ENCODE data around the gene FUOM. TPM values are rescaled to one million over a fixed set of nuclear protein-coding genes. Genes with fewer than 3 reads are reported as not detected.

The FUOM gene
- polyA plus RNA-seq, 3 donors = 29.8 to 56.8 (median 39.0) TPM

DNA sequence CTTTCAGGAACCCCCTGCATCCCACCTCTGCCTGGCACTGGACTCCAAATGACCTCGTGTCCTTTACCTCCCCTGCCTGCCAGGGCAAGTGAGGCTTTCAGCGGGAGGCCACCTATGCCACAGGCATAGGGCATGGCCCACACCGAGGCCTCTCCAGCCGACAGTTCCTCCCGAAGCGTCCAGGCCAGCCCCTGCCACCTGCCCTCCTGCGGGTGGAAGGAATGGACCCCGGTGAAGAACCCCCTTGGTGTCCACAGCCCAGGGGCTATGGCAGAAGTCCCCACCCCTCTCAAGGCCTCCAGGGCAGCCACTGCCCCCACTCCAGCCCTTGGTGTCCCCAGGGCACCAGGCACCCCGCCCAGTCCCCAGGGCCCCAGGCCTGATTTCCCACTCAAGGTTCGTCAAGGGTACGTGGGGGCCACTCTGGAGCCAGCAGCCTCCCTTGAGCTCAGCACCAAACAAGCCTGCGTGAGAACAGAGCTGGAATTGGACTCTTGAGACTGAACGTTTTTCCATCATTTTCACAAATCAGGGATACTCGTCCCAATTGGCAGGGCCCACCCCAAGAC lies 3.1 kb downstream of the FUOM start:
- H3K9me3 ChIP-seq (replicated peaks in 1 of 2; ENCODE audit: control insufficient read depth in 1 of 2, insufficient read depth in 1 of 2, low read length in 2 of 2) = no peaks in the 10 kb centered on the region
- peaks cover 0 to 7% of the 10 kb centered on the region in 2 donors for H3K36me3 ChIP-seq (replicated peaks in 1 of 2; ENCODE audit: control insufficient read depth in 1 of 2, insufficient read depth in 2 of 2, low read length in 2 of 2)
- no peak overlapping the region for H3K9ac ChIP-seq (ENCODE audit: insufficient read depth, low read length, poor library complexity, severe bottlenecking)
- peaks cover 12% of the 10 kb centered on the region for H3K4me1 Mint-ChIP-seq
- H3K36me3 Mint-ChIP-seq = peaks cover 2 to 5% of the 10 kb centered on the region in 2 donors
- peaks cover 0 to 16% (median 4%) of the 10 kb centered on the region in 3 donors for H3K27me3 Mint-ChIP-seq (ENCODE audit: low read depth in 3 of 3)
- H3K27ac ChIP-seq (ENCODE audit: low read depth in 1 of 2, low read length in 2 of 2) = no peak overlapping the region
- no peak overlapping the region for H3K27ac Mint-ChIP-seq
- H4K20me1 ChIP-seq (ENCODE audit: insufficient read depth, low read length) = peaks cover 30% of the 10 kb centered on the region
- H3K79me2 ChIP-seq (ENCODE audit: insufficient read depth, low read length) = peaks cover 3% of the 10 kb centered on the region
- H3K4me3 ChIP-seq (replicated peaks in 1 of 3; ENCODE audit: low read depth in 2 of 3, low read length in 3 of 3) = no peak overlapping the region
- no peak for TF ChIP-seq CTCF (IDR thresholded peaks at IDR 0.05)
- peaks cover 11 to 20% of the 10 kb centered on the region in 2 donors for H3K4me1 ChIP-seq (ENCODE audit: control insufficient read depth in 1 of 2, insufficient read depth in 2 of 2, low read length in 2 of 2)
- intact Hi-C loops (cut with micrococcal nuclease) = no loop called here
- H3K4me3 Mint-ChIP-seq = no peak overlapping the region
- no peak overlapping the region for H3K4me2 ChIP-seq (replicated peaks; ENCODE audit: extremely low read depth, low read length, poor library complexity, severe bottlenecking)
- peaks cover 0 to 1% (median 0%) of the 10 kb centered on the region in 7 donors for H3K9me3 Mint-ChIP-seq
- no peak for DNase-seq
- 94% methylated on average over 12 of the region's 14 CpGs for WGBS (ENCODE audit: insufficient coverage)
- H2AFZ ChIP-seq (ENCODE audit: insufficient read depth, low read depth, low read length, poor library complexity, severe bottlenecking) = no peak overlapping the region
- no peaks in the 10 kb centered on the region for H3K27me3 ChIP-seq (ENCODE audit: control insufficient read depth in 2 of 2, insufficient read depth in 2 of 2, low read length in 2 of 2)

DNA sequence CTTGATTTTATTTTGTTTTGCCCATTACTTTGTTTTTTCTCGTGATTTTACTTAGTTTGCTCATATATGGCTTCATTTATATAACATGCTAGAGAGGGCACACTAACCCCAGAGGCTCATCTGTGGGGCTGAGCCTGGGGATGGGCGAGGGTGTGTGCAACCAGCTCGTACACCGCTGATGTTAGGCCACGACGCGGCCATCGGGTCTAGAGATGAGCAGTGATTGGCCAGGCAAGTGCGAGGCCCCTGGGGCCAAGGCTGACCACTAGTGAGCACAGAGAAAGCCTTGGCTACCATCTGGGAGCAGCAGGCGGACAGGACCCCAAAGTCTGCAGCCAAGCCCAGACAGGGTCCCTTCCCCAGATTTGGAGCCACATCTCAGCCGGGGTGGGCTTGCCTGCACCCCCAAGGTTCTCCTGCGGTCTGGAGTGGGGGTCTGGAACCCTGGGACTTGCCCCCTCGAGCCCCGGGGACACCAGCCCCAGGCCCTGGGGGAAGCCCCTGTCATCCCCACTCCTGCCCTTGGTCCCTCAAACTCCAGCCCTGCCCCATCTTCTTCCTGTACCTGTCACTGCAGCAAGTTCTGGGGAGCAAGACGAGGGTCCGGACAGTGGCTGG lies 3.7 kb downstream of the FUOM start:
- Histone ChIP-seq H3K9me3 (replicated peaks in 1 of 2; ENCODE audit: control insufficient read depth in 1 of 2, insufficient read depth in 1 of 2, low read length in 2 of 2) (no peaks in the 10 kb centered on the region), H3K27ac (ENCODE audit: low read depth in 1 of 2, low read length in 2 of 2) (no peak overlapping the region), H3K4me3 (replicated peaks in 1 of 3; ENCODE audit: low read depth in 2 of 3, low read length in 3 of 3) (no peak overlapping the region), H3K36me3 (replicated peaks in 1 of 2; ENCODE audit: control insufficient read depth in 1 of 2, insufficient read depth in 2 of 2, low read length in 2 of 2) (peaks cover 0 to 7% of the 10 kb centered on the region in 2 donors), H4K20me1 (ENCODE audit: insufficient read depth, low read length) (peaks cover 30% of the 10 kb centered on the region), H3K4me2 (replicated peaks; ENCODE audit: extremely low read depth, low read length, poor library complexity, severe bottlenecking) (no peak overlapping the region), H3K4me1 (ENCODE audit: control insufficient read depth in 1 of 2, insufficient read depth in 2 of 2, low read length in 2 of 2) (peaks cover 11 to 20% of the 10 kb centered on the region in 2 donors), H3K9ac (ENCODE audit: insufficient read depth, low read length, poor library complexity, severe bottlenecking) (no peak overlapping the region), H3K79me2 (ENCODE audit: insufficient read depth, low read length) (peaks cover 3% of the 10 kb centered on the region), H3K27me3 (ENCODE audit: control insufficient read depth in 2 of 2, insufficient read depth in 2 of 2, low read length in 2 of 2) (no peaks in the 10 kb centered on the region), H2AFZ (ENCODE audit: insufficient read depth, low read depth, low read length, poor library complexity, severe bottlenecking) (no peak overlapping the region)
- Mint-ChIP-seq H3K4me3 (no peak overlapping the region), H3K36me3 (peaks cover 2 to 5% of the 10 kb centered on the region in 2 donors), H3K27me3 (ENCODE audit: low read depth in 3 of 3) (peaks cover 2 to 17% (median 4%) of the 10 kb centered on the region in 3 donors), H3K27ac (peak overlapping the region in 1 of 7 donors; percentile 18), H3K4me1 (peaks cover 12% of the 10 kb centered on the region), H3K9me3 (peaks cover 0 to 1% (median 0%) of the 10 kb centered on the region in 7 donors)
- no peak for DNase-seq
- WGBS (ENCODE audit: insufficient coverage) = 85% methylated on average over 15 of the region's 16 CpGs
- TF ChIP-seq CTCF (IDR thresholded peaks at IDR 0.05) = no peak
- intact Hi-C loops (cut with micrococcal nuclease) = no loop called here
